Activated CD4-positive, alpha-beta memory T cell treated with anti-CD3 and anti-CD28 coated beads, Interleukin-2, amount 10 ng/mL, durations not matched to agents 7 days and 5 days (primary cell): Measurements from ENCODE around the gene PSMB9. TPM values are rescaled to one million over a fixed set of nuclear protein-coding genes. Genes with fewer than 3 reads are reported as not detected.

ENCODE experiments used
- CTCF ChIA-PET: fragments of 350-600 bp; sonication (Branson Sonifier 250); formaldehyde crosslinking; loops from one replicate; lab custom pipeline; 2021; ENCODE audit warnings: antibody characterized with exemption, inconsistent platforms; lab: Charles Lee
- POLR2A ChIA-PET: fragments of 350-600 bp; sonication (Branson Sonifier 250); formaldehyde crosslinking; loops from one replicate; lab custom pipeline; 2021; ENCODE audit warnings: antibody characterized with exemption; lab: Charles Lee
- DNase-seq: peaks from one replicate; pipeline ENCODE4 v3.0.0-alpha.2; 2020
- H3K27ac Mint-ChIP-seq: one replicate; pipeline ENCODE4 v1.8.0; 2021; ENCODE audit warnings: mild to moderate bottlenecking, mixed read lengths
- H3K27me3 Mint-ChIP-seq: one replicate; pipeline ENCODE4 v1.8.0; 2021; ENCODE audit warnings: mixed read lengths
- H3K36me3 Mint-ChIP-seq: one replicate; pipeline ENCODE4 v1.8.0; 2021; ENCODE audit warnings: low read depth, mixed read lengths
- H3K4me1 Mint-ChIP-seq: one replicate; pipeline ENCODE4 v1.8.0; 2021; ENCODE audit warnings: mixed read lengths
- H3K4me3 Mint-ChIP-seq: one replicate; pipeline ENCODE4 v1.8.0; 2021; ENCODE audit warnings: mild to moderate bottlenecking, mixed read lengths
- H3K9me3 Mint-ChIP-seq: one replicate; pipeline ENCODE4 v1.8.0; 2021; ENCODE audit warnings: mixed read lengths
- total RNA-seq, 2 experiments: library from RNA; stranded (reverse); gene quantifications; one replicate each; pipeline ENCODE4 v1.2.3, GENCODE V29; 2021

The PSMB9 gene
- total RNA-seq, 2 experiments from 2014 or later, result 368 to 372 TPM

DNA sequence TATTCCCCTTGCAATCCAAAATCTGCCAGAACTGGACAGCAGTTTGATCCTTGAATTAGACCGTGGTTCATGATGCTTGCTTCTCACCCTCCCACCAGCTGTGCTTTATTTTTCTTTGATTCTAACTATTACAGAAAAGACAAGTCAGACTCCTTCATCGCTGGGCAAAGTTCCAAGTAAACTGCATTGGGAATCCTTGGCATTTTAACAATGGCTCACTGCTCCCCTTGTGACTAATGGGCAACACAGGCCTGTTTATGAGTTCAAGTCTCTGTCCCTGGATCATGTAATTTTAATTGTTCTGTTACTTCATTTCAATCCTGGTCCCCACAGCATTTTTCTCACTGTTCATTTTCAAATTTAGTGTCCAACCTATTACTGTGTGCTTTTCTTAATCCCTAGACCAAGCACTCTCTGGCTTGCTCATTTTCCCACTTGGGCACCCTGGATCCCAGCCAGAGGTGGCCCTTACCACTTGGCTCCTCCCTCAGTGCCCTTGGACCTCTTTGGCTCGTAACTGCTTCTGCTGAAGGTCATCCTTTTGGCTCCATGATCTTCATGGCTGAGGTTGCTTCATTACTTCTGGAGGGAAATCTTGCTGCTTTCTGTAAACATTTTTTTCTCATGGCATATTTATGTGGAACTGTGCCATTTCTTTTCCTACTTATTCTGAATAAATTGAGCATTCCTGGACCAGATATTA is 32.8 kb downstream of the PSMB9 start:
- CTCF ChIA-PET, result interaction anchor here (1.0 to 5.7 kb wide), 13 partner anchors 8 to 104 kb away, joined by 3 to 70 read pairs (median 7); partner anchors contain the start of genes BRD2 and HLA-DMA
- no peaks in the 10 kb centered on the region for H3K36me3 Mint-ChIP-seq
- peaks cover 8% of the 10 kb centered on the region for H3K27me3 Mint-ChIP-seq
- peaks cover 2% of the 10 kb centered on the region for H3K4me1 Mint-ChIP-seq
- no peak overlapping the region for H3K4me3 Mint-ChIP-seq
- DNase-seq, result no peak
- POLR2A ChIA-PET, result interaction anchor here (1.4 to 2.2 kb wide), 2 partner anchors 85 to 97 kb away, joined by 9 to 18 read pairs; no protein-coding TSS in a partner anchor
- H3K9me3 Mint-ChIP-seq, result no peaks in the 10 kb centered on the region
- H3K27ac Mint-ChIP-seq, result no peak overlapping the region

DNA sequence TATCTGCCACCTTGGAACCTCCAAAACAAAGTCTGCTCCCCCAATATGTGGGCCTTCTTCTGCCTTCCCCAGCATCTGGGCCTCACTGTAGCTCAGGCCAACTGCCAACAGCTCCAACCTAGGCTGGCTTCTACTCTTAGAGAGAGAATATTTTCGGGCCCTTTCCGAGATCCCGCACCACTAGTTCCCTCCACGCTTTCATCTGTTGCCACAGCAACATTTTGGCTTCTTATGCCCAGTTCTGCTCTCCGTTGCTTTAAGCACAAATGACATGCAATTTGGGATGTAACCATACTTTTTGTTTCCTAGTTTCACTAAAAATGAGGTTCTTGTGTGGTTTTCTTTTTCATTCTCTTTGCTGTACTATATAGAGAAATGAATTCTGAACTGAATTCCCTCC is 33.6 kb downstream of the PSMB9 start:
- DNase-seq, result no peak

DNA sequence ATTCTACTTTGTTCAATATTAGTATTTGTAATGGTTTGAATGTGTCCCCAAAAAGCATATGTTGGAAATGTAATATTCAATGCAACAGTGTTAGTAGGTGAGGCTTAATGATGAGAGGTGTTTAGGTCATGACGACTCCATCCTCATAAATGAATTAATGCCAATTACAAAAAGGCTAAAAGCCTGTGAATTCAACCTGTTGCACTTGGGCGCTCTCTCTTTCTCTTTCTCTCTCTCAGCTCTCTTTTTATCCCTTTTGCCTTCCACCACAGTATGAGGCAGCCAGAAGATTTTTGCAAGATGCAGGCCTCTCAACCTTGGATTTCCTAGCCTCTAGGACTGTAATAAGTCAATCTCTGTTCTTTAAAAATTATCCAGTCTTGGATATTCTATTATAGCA is 34.6 kb downstream of the PSMB9 start:
- DNase-seq, result no peak
- ChIA-PET POLR2A (interaction anchor here (1.0 kb wide), 2 partner anchors 84 to 86 kb away, joined by 3 read pairs; no protein-coding TSS in a partner anchor), CTCF (interaction anchor here (2.0 to 2.2 kb wide), 2 partner anchors 66 to 96 kb away, joined by 4 to 10 read pairs; no protein-coding TSS in a partner anchor)
- no peaks in the 10 kb centered on the region for H3K9me3 Mint-ChIP-seq
- peaks cover 3% of the 10 kb centered on the region for H3K4me1 Mint-ChIP-seq
- H3K36me3 Mint-ChIP-seq, result no peaks in the 10 kb centered on the region
- no peak overlapping the region for H3K4me3 Mint-ChIP-seq
- no peak overlapping the region for H3K27ac Mint-ChIP-seq
- H3K27me3 Mint-ChIP-seq, result peaks cover 8% of the 10 kb centered on the region

More for the DNA sequence above, 33.6 kb downstream of the PSMB9 start:
- Mint-ChIP-seq H3K27ac (no peak overlapping the region), H3K36me3 (no peaks in the 10 kb centered on the region), H3K9me3 (no peaks in the 10 kb centered on the region), H3K4me3 (no peak overlapping the region), H3K4me1 (no peaks in the 10 kb centered on the region), H3K27me3 (peaks cover 8% of the 10 kb centered on the region)
- ChIA-PET CTCF (interaction anchor here (2.2 to 4.1 kb wide), 2 partner anchors 66 to 97 kb away, joined by 10 to 43 read pairs; partner anchors contain the start of gene HLA-DMA), POLR2A (interaction anchor here (1.0 kb wide), 1 partner anchor 87 kb away, joined by 3 read pairs; no protein-coding TSS in a partner anchor)

DNA sequence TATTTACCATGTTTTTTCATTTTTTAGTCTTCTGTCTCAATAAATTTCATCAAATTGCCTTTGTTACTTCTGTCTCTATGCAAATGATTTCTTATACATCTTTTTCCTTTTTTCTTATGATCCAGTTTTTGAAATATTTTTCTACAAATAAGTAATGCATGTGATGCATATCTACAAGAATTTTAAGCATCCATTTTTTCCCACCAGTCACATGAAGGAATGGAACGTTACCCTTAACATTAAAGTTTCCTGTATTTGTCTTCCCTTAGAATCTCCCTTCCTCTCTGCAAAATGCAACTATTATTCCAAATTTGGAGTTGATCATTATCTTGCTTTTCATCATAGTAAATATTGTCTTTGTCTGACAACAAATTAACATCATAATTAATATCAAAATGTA is 35.5 kb downstream of the PSMB9 start:
- POLR2A ChIA-PET, result interaction anchor here (1.2 kb wide), 1 partner anchor 82 kb away, joined by 6 read pairs; no protein-coding TSS in a partner anchor
- H3K4me3 Mint-ChIP-seq, result no peak overlapping the region
- H3K27me3 Mint-ChIP-seq, result peaks cover 8% of the 10 kb centered on the region

DNA sequence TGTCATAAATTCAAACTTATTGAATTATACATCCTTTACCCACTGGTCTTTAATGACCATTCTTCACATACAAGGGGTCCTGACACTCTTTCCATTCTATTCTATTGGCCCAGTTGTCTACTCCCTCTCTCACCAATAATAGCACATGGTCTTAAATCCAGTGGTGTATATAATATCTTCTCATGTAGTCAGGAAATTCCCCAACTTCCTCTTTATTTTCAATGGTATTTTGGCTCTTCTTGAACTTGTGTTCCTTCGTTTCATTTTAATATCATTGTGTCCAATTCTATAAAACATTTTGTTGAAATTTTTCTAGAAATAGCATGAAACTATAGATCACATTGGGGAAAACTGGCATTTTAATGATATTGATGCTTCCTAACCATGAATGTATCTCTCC is 36.8 kb downstream of the PSMB9 start:
- no peak overlapping the region for H3K4me3 Mint-ChIP-seq
- peaks cover 16% of the 10 kb centered on the region for H3K4me1 Mint-ChIP-seq
- H3K27me3 Mint-ChIP-seq, result peaks cover 8% of the 10 kb centered on the region
- ChIA-PET CTCF (interaction anchor here (0.6 to 2.2 kb wide), 4 partner anchors 19 to 58 kb away, joined by 3 to 5 read pairs (median 4); partner anchors contain the start of gene TAP2), POLR2A (interaction anchor here (1.2 to 7.6 kb wide), 2 partner anchors 79 to 81 kb away, joined by 6 to 179 read pairs; partner anchors contain the start of gene BRD2)
- DNase-seq, result no peak
- no peak overlapping the region for H3K27ac Mint-ChIP-seq
- H3K9me3 Mint-ChIP-seq, result no peaks in the 10 kb centered on the region
- peaks cover 3% of the 10 kb centered on the region for H3K36me3 Mint-ChIP-seq

More for the DNA sequence above, 35.5 kb downstream of the PSMB9 start:
- no peaks in the 10 kb centered on the region for H3K36me3 Mint-ChIP-seq
- DNase-seq, result no peak
- peaks cover 5% of the 10 kb centered on the region for H3K4me1 Mint-ChIP-seq
- CTCF ChIA-PET, result interaction anchor here (0.6 to 2.2 kb wide), 9 partner anchors 11 to 192 kb away, joined by 3 to 10 read pairs (median 3); no protein-coding TSS in a partner anchor
- no peak overlapping the region for H3K27ac Mint-ChIP-seq
- H3K9me3 Mint-ChIP-seq, result no peaks in the 10 kb centered on the region

DNA sequence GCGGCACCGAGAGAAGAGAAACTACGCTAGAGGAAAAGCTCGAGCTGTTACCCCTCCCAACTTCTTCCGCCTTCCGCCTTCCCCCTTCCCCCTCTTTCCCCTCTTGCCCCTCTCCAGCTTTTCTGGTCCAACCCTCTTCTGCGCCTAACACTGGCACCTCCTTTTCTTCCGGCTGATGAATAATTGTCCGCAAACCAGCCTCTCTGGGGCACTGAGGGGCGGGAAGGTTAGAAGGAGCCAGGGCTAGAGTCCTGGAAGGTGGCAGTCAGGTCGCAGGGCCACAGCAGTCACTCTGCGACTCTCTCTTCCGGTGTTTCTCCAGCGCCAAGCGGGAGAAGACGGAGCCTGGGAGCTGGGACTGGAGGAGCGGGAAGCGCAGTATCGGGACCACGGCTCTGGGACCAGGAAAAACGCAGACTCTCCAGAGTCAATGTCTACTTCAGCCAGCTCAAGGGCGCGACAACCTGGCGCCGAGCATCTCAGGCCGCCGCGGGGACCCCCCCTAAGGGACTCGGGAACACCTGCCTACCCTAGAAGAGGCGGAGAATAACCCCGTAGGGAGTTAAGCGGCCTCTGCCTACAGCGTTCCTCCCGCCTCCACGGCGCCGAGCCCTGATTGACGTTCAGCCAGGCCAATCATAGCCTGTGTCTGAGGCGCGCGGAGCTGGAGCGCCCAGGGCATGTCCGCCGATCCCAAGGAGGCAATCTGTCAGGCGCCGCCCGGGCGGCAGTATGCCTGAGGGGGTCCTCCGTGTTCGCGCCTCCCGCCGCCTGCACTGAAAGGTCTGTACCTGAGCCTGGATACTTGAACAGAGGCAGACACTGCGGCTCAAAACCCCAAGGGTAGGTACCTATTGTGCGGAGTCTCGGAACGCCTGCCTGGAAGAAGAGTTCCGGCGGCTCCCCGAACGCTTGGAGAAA is 40.4 kb downstream of the PSMB9 start:
- ChIA-PET CTCF (interaction anchor here (0.7 to 2.5 kb wide), 17 partner anchors 8 to 354 kb away, joined by 3 to 17 read pairs (median 5); partner anchors contain the start of genes BRD2, HLA-DMA and TAP2), POLR2A (interaction anchor here (0.6 to 7.6 kb wide), 29 partner anchors 9 to 377 kb away, joined by 3 to 179 read pairs (median 4); partner anchors contain the start of genes BRD2, HLA-DMA, PSMB9 and RING1)
- Mint-ChIP-seq H3K27me3 (peaks cover 8% of the 10 kb centered on the region), H3K36me3 (peaks cover 17% of the 10 kb centered on the region), H3K27ac (peak overlapping the region; percentile 91), H3K4me3 (peak overlapping the region; percentile 99), H3K9me3 (no peaks in the 10 kb centered on the region), H3K4me1 (peaks cover 40% of the 10 kb centered on the region)
- peak; percentile 95 for DNase-seq

DNA sequence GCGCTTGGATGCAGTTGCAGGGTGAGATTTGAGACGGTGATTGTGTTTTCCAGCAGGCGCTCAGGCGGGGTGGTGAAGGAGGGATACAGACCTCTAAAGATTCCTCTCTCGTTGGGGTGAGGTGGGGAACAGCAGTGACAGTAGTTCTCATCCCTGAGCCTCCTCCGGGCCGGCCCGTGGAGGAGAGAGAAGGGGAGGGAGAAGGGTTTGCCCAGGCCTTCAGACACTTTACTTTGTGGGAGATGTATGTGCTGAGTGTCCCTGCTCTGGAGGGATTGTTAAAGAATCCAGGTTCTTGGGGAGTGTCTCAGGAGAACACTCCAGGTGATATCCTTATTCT is 41.0 kb downstream of the PSMB9 start:
- Mint-ChIP-seq H3K27ac (peak overlapping the region; percentile 91), H3K27me3 (peaks cover 7% of the 10 kb centered on the region), H3K36me3 (peaks cover 17% of the 10 kb centered on the region), H3K9me3 (no peaks in the 10 kb centered on the region), H3K4me3 (peak overlapping the region; percentile 99), H3K4me1 (peaks cover 40% of the 10 kb centered on the region)
- POLR2A ChIA-PET, result interaction anchor here (0.9 to 7.6 kb wide), 20 partner anchors 9 to 376 kb away, joined by 3 to 179 read pairs (median 4); partner anchors contain the start of genes BRD2, HLA-DMA, PSMB9 and RING1
- CTCF ChIA-PET, result interaction anchor here (0.7 to 3.3 kb wide), 16 partner anchors 9 to 353 kb away, joined by 3 to 21 read pairs (median 6); partner anchors contain the start of genes BRD2, HLA-DMA and TAP2
- no peak for DNase-seq

DNA sequence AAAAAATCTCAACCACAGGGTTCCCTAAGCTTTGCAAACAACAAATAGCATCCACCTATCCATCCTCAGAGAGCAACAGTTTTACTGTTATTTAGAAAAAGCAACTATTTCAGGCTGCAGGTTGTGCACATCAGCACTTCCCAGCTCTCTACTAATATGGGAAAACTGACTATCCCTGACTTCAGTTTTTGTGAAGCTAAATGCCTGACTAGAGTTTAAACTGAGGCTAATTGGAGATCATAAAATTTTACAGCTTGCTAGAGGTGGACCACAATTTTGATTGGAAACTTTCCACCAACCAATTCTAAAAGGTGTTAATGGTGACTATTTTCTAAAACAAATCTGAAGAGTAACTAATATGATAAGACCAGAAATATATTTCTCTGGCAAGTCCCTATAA is 50.0 kb downstream of the PSMB9 start:
- Mint-ChIP-seq H3K4me3 (no peak overlapping the region), H3K9me3 (no peaks in the 10 kb centered on the region), H3K4me1 (no peaks in the 10 kb centered on the region), H3K36me3 (peaks cover 15% of the 10 kb centered on the region), H3K27ac (no peak overlapping the region), H3K27me3 (peaks cover 12% of the 10 kb centered on the region)
- POLR2A ChIA-PET, result interaction anchor here (1.4 kb wide), 1 partner anchor 68 kb away, joined by 9 read pairs; no protein-coding TSS in a partner anchor
- DNase-seq, result no peak
- CTCF ChIA-PET, result interaction anchor here (1.3 to 2.3 kb wide), 4 partner anchors 18 to 50 kb away, joined by 3 to 7 read pairs (median 4); no protein-coding TSS in a partner anchor

DNA sequence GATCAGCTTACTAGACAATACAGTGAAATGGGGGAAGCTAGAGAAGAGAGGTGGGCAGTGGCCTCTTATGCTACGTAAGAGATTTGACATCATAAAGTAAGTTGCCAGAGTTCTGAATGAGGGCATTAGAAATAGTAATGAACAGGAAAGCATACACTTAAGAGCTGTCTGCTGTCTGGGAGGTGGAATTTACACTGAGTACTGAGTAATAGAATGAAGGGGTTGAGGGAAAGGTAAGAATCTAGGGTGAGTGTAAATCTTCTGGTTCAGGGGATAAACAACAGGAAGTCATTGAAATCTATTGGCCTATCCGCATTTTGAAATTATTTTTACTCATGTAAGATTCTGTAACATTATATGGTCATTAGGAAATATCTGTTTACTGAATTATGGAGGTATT is 51.1 kb downstream of the PSMB9 start:
- H3K36me3 Mint-ChIP-seq, result peaks cover 15% of the 10 kb centered on the region
- H3K4me1 Mint-ChIP-seq, result no peaks in the 10 kb centered on the region
- DNase-seq, result no peak
- no peaks in the 10 kb centered on the region for H3K9me3 Mint-ChIP-seq
- H3K27me3 Mint-ChIP-seq, result peaks cover 16% of the 10 kb centered on the region
- H3K4me3 Mint-ChIP-seq, result no peak overlapping the region
- ChIA-PET POLR2A (interaction anchor here (1.2 to 1.4 kb wide), 2 partner anchors 9 to 67 kb away, joined by 3 to 9 read pairs; no protein-coding TSS in a partner anchor), CTCF (interaction anchor here (1.2 to 2.3 kb wide), 7 partner anchors 19 to 80 kb away, joined by 3 to 10 read pairs (median 5); no protein-coding TSS in a partner anchor)
- no peak overlapping the region for H3K27ac Mint-ChIP-seq

DNA sequence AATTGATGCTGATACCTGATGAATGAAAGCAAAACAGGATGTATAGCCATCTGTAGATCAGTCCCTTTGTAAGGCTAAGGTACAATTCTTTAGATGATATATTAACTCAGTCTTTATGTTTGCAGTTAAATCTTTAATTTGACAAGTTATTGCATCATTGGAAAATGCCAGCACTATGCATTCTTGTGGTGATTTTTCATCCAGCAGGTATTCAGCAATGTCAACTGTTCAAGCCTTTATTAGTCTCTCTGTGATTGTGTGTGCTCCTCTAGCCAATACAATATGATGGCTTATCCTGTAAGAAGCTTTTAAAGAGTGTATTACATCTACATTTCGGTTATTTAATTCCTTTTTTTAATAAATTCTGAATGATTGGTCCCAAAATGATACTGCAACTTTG is 52.5 kb downstream of the PSMB9 start:
- DNase-seq, result no peak
- H3K4me3 Mint-ChIP-seq, result no peak overlapping the region
- CTCF ChIA-PET, result no interaction called here
- peaks cover 22% of the 10 kb centered on the region for H3K27me3 Mint-ChIP-seq
- POLR2A ChIA-PET, result no interaction called here
- no peaks in the 10 kb centered on the region for H3K9me3 Mint-ChIP-seq
- no peak overlapping the region for H3K27ac Mint-ChIP-seq
- peaks cover 5% of the 10 kb centered on the region for H3K36me3 Mint-ChIP-seq
- no peaks in the 10 kb centered on the region for H3K4me1 Mint-ChIP-seq

DNA sequence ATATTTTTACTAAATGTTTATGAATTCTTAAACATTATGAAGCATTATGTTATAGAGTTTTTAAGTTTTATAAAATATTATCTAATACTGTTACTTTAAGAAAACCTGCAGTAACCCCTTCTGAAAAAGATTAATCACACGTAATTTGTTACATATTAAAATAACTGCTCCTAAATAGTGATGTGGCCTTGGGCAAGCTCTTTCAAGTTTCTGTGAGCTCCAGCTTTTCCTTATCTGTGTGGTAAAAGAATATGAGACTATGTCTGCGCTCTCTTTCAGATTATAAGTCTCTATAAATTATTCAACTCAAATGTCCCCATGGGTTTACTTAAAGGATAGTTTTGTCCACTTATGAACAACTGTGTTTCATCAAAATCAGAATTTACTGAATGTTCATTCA is 54.9 kb downstream of the PSMB9 start:
- Mint-ChIP-seq H3K4me1 (no peaks in the 10 kb centered on the region), H3K4me3 (no peak overlapping the region), H3K36me3 (peaks cover 2% of the 10 kb centered on the region), H3K27me3 (peaks cover 35% of the 10 kb centered on the region), H3K27ac (no peak overlapping the region), H3K9me3 (no peaks in the 10 kb centered on the region)
- ChIA-PET POLR2A (no interaction called here), CTCF (interaction anchor here (0.6 kb wide), 1 partner anchor 86 kb away, joined by 4 read pairs; no protein-coding TSS in a partner anchor)
- DNase-seq, result no peak
